HepG2 (cell line): Measurements from ENCODE around the gene NKD1. TPM values are rescaled to one million over a fixed set of nuclear protein-coding genes. Genes with fewer than 3 reads are reported as not detected.
A peak's percentile ranks its signal among the peaks of the same experiment; 100 is the strongest.

Experiments
- BRD4 ChIP-seq: sonication (generic); formaldehyde crosslinking; IDR thresholded peaks from 2 replicates; pipeline ENCODE4 v1.4.0; 2020; ENCODE audit warnings: missing genetic modification reagents
- HNF4A ChIP-seq: sonication (generic); formaldehyde crosslinking; IDR thresholded peaks from 2 replicates; pipeline ENCODE4 v1.4.0; 2020; ENCODE audit warnings: missing genetic modification reagents
- MLLT10 ChIP-seq: sonication (generic); formaldehyde crosslinking; IDR thresholded peaks from 2 replicates; pipeline ENCODE4 v1.4.0; 2020; ENCODE audit warnings: missing genetic modification reagents
- MTA1 ChIP-seq: sonication (generic); formaldehyde crosslinking; IDR thresholded peaks from 2 replicates; pipeline ENCODE4 v1.4.0; 2020; ENCODE audit warnings: missing genetic modification reagents, mild to moderate bottlenecking, borderline replicate concordance
- NKX3-1 ChIP-seq: sonication (generic); formaldehyde crosslinking; IDR thresholded peaks from 2 replicates; pipeline ENCODE4 v1.5.0; 2020; ENCODE audit warnings: missing genetic modification reagents
- SMARCE1 ChIP-seq: fragments of 450-650 bp; IDR thresholded peaks from 2 replicates; pipeline ENCODE4 v1.6.1; 2017; ENCODE audit warnings: borderline replicate concordance
- TCF7 ChIP-seq: sonication (generic); IDR thresholded peaks from 2 replicates; pipeline ENCODE4 v1.6.1; 2016; ENCODE audit warnings: antibody characterized with exemption, low read depth
- ZBTB20 ChIP-seq: sonication (generic); formaldehyde crosslinking; IDR thresholded peaks from 2 replicates; pipeline ENCODE4 v1.8.1; 2023; ENCODE audit warnings: missing genetic modification reagents, low read depth, mild to moderate bottlenecking, borderline replicate concordance
- ZFP62 ChIP-seq: sonication (generic); formaldehyde crosslinking; IDR thresholded peaks from 2 replicates; pipeline ENCODE4 v1.4.0; 2020; ENCODE audit warnings: missing genetic modification reagents
- ZNF746 ChIP-seq: sonication (generic); formaldehyde crosslinking; IDR thresholded peaks from 2 replicates; pipeline ENCODE4 v1.8.0; 2022; ENCODE audit warnings: mild to moderate bottlenecking, missing genetic modification reagents
- ZNF782 ChIP-seq: sonication (generic); formaldehyde crosslinking; IDR thresholded peaks from 2 replicates; pipeline ENCODE4 v1.4.0; 2020; ENCODE audit warnings: missing genetic modification reagents, mild to moderate bottlenecking, borderline replicate concordance
- ZNF816 ChIP-seq: sonication (generic); formaldehyde crosslinking; IDR thresholded peaks from 2 replicates; pipeline ENCODE4 v1.8.0; 2022; ENCODE audit warnings: missing genetic modification reagents, mild to moderate bottlenecking, borderline replicate concordance
- ZNF839 ChIP-seq: sonication (generic); formaldehyde crosslinking; IDR thresholded peaks from 2 replicates; pipeline ENCODE4 v1.4.0; 2020; ENCODE audit warnings: missing genetic modification reagents, mild to moderate bottlenecking, borderline replicate concordance
- polyA plus RNA-seq, 8 experiments: library from polyadenylated mRNA; depleted of rRNA in 3 of 8; stranded (reverse) in 7 of 8; unstranded in 1 of 8; fragments of >200 nt; fragmentation: Illumina TruSeq in 4 of 8; extraction: Trizol in 4 of 8; gene quantifications; 2 replicates each; pipeline versions ENCODE4 v1.2.1 to v1.2.3, GENCODE V29; 2011 to 2016; ENCODE audit warnings: low read depth in 4 of 8, missing spikeins in 1 of 8, mixed read lengths in 1 of 8; ENCODE audit not compliant: insufficient read depth in 1 of 8
- total RNA-seq, 5 experiments: library from RNA; depleted of rRNA; stranded (reverse); fragments of >200 nt; fragmentation: Illumina TruSeq; extraction: Trizol; gene quantifications; 2 replicates each; pipeline ENCODE4 v1.2.3, GENCODE V29; 2016; ENCODE audit warnings: low read depth in 1 of 5
- TF ChIP-seq, protein P1 (sequence below): sonication (generic); formaldehyde crosslinking; IDR thresholded peaks from 2 replicates; pipeline ENCODE4 v1.4.0; 2020; ENCODE audit warnings: mild to moderate bottlenecking, missing genetic modification reagents
- TF ChIP-seq, protein P2 (sequence below), 2 experiments: IDR thresholded peaks; 2 replicates each; pipeline ENCODE4 v1.6.1; 2011 to 2012; ENCODE audit warnings: low read length in 2 of 2, borderline replicate concordance in 1 of 2, low read depth in 1 of 2, mild to moderate bottlenecking in 1 of 2, moderate library complexity in 1 of 2
- TF ChIP-seq, protein P3 (sequence below): sonication (generic); formaldehyde crosslinking; IDR thresholded peaks from 2 replicates; pipeline ENCODE4 v1.4.0; 2020; ENCODE audit warnings: missing genetic modification reagents
- TF ChIP-seq, protein P4 (sequence below): IDR thresholded peaks from 2 replicates; pipeline ENCODE4 v1.6.1; 2016; ENCODE audit warnings: missing compliant biosample characterization, missing genetic modification reagents, borderline replicate concordance
- TF ChIP-seq, protein P5 (sequence below): sonication (generic); formaldehyde crosslinking; IDR thresholded peaks from 2 replicates; pipeline ENCODE4 v1.4.0; 2020; ENCODE audit warnings: mild to moderate bottlenecking, missing genetic modification reagents

NKD1 gene
- total and polyA plus RNA-seq, 2 of the 13 experiments (the other 11 are each of a cell fraction or from before 2014, with no cell fraction given) = 70.4 to 121 TPM

DNA sequence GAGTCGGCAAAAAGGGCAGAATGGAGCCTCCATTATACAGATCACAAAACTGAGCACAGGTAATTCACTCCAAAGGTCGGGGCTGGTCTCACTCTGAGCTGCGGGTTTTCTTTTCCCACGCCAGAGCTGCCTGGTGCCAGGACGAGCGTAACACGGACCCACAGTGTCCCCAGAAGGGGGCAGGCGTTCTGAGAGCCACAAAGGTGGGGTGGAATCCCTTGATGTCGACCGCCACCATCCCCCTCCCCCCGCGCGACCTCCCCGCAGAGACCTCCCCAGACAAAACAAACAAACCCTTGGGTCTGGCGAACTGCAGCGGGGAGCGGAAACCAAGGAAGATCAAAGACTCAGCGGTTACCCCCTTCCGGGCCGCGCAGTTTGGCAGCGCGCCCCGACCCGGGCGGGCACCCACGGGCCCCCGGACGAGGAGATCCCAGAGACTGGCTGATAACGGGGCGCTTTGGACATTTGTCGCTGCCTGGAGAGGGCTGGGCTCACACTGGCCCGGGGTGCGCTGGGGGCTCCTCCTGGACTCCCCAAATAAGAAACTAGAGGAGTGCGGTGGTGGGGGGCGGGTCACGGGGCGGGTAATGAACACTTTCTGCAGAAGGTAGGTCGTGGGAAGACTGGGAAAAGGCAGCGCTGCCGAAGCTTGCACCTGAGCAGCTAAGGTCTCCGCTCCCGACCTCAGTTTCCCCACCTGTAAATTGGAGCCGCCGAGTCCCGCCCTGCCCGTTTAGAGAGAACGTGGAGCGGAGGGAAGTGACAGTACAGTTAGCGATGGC lies 664 bp upstream of the NKD1 start (continued):
- TF ChIP-seq, protein P1, sequence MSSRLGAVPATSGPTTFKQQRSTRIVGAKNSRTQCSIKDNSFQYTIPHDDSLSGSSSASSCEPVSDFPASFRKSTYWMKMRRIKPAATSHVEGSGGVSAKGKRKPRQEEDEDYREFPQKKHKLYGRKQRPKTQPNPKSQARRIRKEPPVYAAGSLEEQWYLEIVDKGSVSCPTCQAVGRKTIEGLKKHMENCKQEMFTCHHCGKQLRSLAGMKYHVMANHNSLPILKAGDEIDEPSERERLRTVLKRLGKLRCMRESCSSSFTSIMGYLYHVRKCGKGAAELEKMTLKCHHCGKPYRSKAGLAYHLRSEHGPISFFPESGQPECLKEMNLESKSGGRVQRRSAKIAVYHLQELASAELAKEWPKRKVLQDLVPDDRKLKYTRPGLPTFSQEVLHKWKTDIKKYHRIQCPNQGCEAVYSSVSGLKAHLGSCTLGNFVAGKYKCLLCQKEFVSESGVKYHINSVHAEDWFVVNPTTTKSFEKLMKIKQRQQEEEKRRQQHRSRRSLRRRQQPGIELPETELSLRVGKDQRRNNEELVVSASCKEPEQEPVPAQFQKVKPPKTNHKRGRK = no peak
- TF ChIP-seq ZBTB20 (CRISPR knock-in tag) = no peak
- peak; percentile 42; the same call in 1 of the 2 replicates for TF ChIP-seq BRD4 (CRISPR knock-in tag)
- TF ChIP-seq ZNF816 (CRISPR knock-in tag) = no peak; the same call in 1 of the 2 replicates
- peak; percentile 78 for TF ChIP-seq HNF4A
- peak; percentile 90 for TF ChIP-seq NKX3-1
- TF ChIP-seq ZNF782 (CRISPR knock-in tag) = no peak
- TF ChIP-seq, protein P2, sequence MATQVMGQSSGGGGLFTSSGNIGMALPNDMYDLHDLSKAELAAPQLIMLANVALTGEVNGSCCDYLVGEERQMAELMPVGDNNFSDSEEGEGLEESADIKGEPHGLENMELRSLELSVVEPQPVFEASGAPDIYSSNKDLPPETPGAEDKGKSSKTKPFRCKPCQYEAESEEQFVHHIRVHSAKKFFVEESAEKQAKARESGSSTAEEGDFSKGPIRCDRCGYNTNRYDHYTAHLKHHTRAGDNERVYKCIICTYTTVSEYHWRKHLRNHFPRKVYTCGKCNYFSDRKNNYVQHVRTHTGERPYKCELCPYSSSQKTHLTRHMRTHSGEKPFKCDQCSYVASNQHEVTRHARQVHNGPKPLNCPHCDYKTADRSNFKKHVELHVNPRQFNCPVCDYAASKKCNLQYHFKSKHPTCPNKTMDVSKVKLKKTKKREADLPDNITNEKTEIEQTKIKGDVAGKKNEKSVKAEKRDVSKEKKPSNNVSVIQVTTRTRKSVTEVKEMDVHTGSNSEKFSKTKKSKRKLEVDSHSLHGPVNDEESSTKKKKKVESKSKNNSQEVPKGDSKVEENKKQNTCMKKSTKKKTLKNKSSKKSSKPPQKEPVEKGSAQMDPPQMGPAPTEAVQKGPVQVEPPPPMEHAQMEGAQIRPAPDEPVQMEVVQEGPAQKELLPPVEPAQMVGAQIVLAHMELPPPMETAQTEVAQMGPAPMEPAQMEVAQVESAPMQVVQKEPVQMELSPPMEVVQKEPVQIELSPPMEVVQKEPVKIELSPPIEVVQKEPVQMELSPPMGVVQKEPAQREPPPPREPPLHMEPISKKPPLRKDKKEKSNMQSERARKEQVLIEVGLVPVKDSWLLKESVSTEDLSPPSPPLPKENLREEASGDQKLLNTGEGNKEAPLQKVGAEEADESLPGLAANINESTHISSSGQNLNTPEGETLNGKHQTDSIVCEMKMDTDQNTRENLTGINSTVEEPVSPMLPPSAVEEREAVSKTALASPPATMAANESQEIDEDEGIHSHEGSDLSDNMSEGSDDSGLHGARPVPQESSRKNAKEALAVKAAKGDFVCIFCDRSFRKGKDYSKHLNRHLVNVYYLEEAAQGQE (IDR thresholded peaks at IDR 0.05; ENCODE audit: borderline replicate concordance in 1 of 2, low read depth in 1 of 2, low read length in 2 of 2) = 0 out of 4 replicates have a peak, but pooled peaks of 1 of the 2 experiments have one; percentile 63
- TF ChIP-seq SMARCE1 = no peak
- TF ChIP-seq ZNF839 (CRISPR knock-in tag) = no peak
- no peak for TF ChIP-seq MLLT10 (CRISPR knock-in tag)
- TF ChIP-seq TCF7 = peak; percentile 100
- peak; percentile 99 for TF ChIP-seq ZNF746 (CRISPR knock-in tag)
- TF ChIP-seq ZFP62 (CRISPR knock-in tag) = no peak
- TF ChIP-seq, protein P3, sequence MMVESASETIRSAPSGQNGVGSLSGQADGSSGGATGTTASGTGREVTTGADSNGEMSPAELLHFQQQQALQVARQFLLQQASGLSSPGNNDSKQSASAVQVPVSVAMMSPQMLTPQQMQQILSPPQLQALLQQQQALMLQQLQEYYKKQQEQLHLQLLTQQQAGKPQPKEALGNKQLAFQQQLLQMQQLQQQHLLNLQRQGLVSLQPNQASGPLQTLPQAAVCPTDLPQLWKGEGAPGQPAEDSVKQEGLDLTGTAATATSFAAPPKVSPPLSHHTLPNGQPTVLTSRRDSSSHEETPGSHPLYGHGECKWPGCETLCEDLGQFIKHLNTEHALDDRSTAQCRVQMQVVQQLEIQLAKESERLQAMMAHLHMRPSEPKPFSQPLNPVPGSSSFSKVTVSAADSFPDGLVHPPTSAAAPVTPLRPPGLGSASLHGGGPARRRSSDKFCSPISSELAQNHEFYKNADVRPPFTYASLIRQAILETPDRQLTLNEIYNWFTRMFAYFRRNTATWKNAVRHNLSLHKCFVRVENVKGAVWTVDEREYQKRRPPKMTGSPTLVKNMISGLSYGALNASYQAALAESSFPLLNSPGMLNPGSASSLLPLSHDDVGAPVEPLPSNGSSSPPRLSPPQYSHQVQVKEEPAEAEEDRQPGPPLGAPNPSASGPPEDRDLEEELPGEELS (CRISPR knock-in tag) = peak; percentile 90
- TF ChIP-seq, protein P4, sequence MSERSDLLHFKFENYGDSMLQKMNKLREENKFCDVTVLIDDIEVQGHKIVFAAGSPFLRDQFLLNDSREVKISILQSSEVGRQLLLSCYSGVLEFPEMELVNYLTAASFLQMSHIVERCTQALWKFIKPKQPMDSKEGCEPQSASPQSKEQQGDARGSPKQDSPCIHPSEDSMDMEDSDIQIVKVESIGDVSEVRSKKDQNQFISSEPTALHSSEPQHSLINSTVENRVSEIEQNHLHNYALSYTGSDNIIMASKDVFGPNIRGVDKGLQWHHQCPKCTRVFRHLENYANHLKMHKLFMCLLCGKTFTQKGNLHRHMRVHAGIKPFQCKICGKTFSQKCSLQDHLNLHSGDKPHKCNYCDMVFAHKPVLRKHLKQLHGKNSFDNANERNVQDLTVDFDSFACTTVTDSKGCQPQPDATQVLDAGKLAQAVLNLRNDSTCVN = 0 out of 2 replicates have a peak, but pooled peaks have one; percentile 31
- TF ChIP-seq, protein P5, sequence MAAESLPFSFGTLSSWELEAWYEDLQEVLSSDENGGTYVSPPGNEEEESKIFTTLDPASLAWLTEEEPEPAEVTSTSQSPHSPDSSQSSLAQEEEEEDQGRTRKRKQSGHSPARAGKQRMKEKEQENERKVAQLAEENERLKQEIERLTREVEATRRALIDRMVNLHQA (CRISPR knock-in tag) = no peak
- peak; percentile 99 for TF ChIP-seq MTA1 (CRISPR knock-in tag)
